SK-N-MC (cell line): ENCODE measurements around the gene EYA3.

Experiments
- EZH2 ChIP-seq: fragments of 200-600 bp; sonication (generic); IDR thresholded peaks from one replicate; pipeline ENCODE4 v1.6.1; 2017; ENCODE audit warnings: antibody characterized with exemption
- FOXP2 ChIP-seq: optimal IDR thresholded peaks from 2 replicates; pipeline ENCODE3; 2011; ENCODE audit warnings: mild to moderate bottlenecking, moderate library complexity; ENCODE audit not compliant: insufficient read depth; ENCODE audit errors: extremely low read length, control extremely low read depth
- POLR2AphosphoS5 ChIP-seq: IDR thresholded peaks from 2 replicates; pipeline ENCODE4 v1.6.1; 2012; ENCODE audit warnings: mild to moderate bottlenecking, low read depth, low read length, borderline replicate concordance

DNA sequence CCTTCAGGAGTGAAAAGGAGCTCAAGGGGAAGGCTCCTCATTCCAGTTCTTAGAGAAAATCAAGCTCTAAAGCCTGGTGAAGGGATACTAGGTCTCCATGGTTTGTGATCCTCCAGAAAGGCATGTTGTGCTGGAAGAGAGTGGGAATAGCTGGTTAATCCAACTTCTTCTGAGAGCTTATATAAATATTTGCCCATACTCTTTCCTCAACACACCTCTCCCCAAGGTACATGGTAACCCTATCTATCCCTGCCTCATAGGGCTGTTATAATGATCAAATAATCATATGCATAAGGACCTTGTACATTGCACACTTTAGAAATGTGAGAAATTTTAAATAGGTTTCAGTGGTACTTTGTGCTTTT is 114.0 kb downstream of the EYA3 start:
- TF ChIP-seq EZH2 = no peak
- TF ChIP-seq POLR2AphosphoS5 = no peak
- TF ChIP-seq FOXP2 = no peak
